Suppressor macrophage (primary cell): Measurements from ENCODE around the gene PRR5L.
A peak's percentile ranks its signal among the peaks of the same experiment; 100 is the strongest.

Source experiments
- DNase-seq, 4 experiments: peaks; one replicate each; pipeline ENCODE4 v3.0.0-alpha.2; 2020 to 2022

The PRR5L gene

DNA sequence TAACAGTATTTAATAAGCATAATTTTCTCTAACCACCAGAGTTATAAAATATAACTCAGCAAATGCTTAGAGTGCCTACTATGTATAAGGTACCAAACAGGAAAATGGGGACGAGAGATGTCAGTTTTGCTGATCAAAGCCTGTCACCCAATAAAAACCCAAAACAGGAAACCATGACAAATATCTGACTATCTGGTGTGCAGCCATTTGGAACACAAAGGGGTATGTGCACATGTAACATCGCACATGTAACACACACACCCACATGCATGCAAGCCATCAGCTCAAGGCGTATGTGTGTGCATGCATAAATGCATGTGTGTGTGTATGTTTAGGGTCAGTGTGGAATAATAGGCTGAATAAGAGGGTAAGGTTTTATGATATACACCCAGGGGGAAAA lies 64.2 kb downstream of the PRR5L start:
- no peak for DNase-seq

DNA sequence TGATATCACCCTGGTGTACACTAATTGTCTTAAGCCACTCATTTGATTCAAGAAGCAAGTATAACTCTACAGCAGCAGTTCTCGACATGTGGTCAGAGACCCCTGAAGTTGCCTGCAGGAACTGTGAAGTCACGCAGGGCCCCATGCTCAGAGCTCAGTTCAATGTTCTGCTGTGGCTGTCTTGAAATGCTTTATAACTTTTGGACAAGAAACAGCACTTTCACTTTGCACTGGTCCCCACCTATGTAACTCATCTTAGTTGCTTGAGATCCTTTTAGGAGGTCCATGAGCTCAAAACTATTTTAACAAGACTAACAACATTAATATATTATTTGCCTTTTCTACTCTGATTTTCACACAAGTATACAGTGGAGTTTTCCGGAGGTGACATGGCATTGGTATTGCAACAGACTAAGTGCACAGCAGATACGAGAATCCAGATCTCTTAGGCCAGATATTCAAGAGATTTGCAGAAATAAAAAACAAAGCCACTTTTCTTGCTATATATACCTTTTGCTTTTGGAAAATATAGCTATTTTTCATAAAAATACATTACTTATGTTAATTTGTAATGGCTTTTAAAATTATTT lies 64.8 kb downstream of the PRR5L start:
- DNase-seq = peak in 3 of 4 experiments; percentile 36 to 60 (median 43)

DNA sequence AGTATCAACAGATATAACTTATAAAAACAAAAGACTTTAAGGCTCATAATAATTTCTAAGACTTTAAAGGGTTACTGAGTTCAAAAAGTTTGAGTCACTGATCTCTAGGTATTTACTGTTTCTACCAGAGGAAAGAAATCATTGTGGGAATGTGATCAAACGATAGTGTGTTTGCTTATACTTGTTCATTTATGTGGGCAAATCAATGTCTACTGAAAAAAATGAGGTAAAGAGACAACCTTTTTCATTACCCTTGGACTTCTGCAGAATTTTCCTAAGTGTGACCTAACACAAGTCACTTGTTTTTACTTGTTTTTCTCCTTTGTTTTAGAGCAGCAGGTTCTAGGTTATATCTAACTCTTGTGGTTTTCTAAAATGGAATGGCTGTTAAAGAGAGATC lies 65.4 kb downstream of the PRR5L start:
- no peak for DNase-seq

DNA sequence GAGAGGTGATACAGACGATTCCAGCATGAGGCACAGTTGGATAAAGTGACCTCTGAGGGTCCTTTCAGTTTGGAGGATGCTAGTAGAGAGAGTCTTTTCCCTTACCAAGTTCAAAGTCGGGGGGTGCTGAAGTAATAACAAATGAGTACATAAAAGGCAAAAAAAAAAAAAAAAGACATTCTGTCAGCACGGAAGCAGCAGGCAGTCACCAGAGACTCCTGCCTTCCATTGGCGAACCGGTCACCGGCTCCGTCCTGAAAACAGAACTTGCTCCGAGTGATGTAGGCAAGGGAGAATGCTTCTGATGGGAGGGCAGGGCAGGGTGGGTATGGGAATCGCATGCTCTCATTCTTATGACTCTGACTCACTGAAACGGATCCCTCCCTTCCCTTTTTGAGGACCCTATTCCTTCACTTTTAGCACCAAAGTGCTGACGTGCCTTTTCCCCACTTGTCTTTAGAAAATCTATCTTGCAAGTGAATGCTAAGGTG lies 65.9 kb downstream of the PRR5L start:
- peak; percentile 88 to 95 (median 94) for DNase-seq

DNA sequence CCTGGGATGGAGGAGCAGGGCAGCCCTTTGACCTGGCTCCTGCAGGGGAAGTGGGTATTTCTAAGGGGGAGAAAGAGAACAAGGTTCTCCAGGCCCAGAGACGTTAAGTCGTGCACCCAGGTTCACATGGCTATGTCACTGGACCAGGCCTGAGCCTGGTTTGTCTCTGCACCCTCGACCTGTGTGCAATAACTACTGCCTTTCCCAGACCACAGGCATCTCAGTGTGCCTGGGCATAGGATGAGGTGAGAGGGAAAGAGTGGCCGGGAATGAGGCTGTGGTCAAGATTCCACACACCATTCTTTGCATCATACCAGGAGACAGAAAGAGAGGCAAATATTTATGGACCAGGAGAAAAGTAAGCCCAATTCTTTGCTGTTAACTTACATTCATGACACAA lies 66.8 kb downstream of the PRR5L start:
- peak in 3 of 4 experiments; percentile 30 to 57 (median 34) for DNase-seq

DNA sequence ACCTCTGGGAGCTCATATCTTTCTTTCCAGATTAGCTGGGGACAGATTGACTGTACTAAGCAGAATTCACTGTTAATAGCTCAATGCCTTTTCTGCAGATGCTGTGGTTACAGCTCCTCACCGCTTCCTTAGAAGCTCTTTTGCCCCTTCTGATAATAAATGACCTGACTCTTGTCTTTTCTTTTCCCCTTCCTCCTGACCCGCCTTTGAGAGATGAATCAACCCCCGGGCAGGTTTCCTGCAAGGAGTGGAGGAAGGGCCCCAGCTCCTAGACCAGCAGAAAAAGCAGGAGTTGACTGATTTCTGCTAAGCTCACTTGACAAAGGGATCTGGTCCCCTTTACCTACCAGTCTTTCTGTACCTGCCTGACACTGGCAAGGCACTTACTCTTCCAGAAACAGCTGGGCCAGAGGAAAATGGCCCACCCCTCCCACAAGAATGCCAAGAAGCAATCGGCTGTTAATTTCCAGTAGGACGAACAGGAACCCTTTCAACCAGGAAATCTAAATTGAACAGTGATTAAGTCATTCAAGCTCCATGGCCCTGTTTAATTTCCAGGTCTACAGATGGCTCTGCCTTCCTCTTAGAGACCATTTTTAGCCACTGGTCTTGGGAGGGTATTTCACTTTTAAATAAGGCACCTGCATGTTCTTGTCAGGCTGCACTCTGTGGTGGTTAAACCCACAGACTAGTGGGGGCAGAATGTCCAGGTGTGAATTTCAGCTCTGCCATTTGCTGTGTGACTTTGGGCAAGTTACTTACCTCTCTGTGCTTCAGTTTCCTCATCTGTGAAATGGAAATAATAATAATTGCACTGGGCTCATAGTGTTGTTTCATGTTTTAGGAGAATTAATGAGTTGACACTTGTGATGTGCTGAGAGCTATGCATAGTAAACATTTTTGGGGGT lies 67.5 kb downstream of the PRR5L start:
- peak in 3 of 4 experiments; percentile 36 to 41 (median 39) for DNase-seq

DNA sequence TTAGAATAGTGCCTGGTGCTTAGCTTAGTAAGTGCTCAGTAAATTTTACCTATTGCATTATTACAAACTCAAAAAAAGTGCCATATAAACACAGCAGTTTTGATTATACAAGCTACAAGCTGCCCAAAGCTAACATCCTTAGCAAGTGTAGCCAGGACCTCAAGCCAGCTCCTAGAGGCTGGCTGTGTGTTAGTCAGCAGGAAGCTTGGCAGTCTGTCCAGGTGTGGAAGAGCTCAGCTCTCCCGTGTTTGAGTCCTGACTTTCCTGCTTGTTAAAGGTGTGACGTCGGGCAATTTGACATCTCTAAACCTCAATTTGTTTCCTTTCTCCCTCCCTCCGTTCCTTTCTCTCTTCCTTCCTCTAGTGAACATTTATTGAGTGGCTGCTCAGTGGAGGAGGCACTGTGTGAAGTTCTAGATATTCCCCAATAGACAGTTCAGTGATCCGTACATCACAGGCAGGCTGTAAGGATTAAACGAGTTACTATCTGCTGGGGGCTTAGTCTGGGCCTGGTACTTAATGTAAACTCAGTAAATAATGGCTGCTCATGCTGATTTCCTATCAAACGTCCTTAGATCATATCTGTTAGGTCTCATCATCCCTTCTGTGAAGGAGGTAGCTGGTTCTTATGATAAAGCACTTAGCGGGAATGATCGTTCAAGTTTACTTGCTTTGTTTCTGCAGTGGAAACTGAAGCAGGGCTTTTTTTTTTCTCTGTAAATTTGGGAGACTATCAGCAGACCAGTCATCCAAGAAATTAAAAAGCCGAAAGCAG lies 68.7 kb downstream of the PRR5L start:
- DNase-seq = no peak

DNA sequence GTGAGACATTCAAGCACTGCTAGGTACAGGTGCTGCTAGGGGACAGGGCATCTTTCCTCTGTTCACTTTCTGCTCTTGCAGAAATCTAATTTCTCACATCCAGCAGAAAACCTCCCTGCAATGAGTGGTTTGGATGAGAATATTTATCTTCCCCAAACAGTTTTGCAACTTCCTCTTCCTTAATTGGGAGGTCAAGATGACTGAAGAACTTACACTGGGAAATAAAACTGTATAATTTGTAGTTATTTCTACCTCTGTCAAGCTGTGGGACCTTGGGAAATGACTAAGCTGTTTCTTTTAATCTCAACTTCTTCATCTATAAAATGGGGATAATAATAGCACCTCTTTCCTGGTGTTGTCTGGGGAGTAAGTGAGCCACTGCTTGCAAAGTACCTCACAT lies 69.8 kb downstream of the PRR5L start:
- peak; percentile 51 to 91 (median 78) for DNase-seq

DNA sequence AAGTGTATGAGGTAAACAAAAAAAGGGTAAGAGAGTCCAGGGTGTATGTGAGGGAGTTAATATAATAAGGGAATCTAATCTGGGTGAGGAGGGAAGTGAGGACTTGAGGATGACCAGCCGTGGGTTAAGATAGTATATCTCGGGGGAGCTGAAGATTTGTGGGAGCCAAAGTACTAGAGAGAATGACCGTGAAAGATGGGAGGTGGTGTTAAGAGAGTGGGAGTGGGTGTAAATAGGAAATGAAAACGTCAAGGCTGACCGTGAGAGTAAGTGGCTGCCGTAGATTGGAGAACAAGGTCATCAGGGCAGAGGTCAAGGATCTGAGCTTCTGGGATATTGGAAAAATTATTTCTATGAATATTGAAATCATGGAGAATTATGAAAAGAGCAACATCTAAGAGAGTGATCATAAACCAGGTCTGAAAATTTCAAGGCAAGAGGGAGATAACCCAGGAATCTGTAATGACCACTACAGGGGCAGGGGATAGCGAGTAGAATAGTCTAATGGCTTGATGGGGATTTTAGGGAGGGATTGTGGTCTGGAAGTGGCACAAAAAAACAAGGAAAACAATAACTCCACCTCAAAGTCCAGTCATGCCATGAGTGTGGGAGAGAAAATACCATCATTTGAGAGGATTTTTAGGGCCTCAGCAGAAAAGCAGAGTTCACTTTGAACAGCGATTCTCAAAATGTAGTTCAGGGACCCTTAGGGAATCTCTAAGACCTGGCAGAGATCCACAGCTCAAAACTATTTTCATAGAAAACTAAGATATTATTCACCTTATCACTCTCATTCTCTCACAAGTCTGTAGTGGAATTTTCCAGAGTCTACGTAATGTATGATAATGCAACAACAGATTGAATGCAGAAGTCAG lies 72.0 kb downstream of the PRR5L start:
- peak in 3 of 4 experiments; percentile 45 to 69 (median 52) for DNase-seq

DNA sequence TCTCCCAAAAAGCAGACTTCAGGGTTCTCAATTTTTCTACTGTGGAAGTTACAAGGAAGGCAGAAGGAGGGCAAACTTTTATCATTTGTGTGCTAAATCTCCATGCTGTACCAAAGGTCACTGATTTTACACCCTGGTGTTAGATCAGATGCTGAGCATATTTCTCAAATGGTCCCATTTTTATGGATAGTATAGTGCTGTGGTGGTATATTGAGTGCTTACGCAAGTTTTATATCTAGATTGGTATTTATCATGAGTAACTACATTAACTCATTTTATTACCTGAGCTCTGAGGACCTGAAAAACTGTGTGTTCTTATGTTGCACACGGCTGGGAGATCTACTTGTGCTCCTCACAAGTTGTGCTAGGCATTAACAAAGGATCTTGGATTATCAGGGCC lies 75.1 kb downstream of the PRR5L start:
- no peak for DNase-seq

DNA sequence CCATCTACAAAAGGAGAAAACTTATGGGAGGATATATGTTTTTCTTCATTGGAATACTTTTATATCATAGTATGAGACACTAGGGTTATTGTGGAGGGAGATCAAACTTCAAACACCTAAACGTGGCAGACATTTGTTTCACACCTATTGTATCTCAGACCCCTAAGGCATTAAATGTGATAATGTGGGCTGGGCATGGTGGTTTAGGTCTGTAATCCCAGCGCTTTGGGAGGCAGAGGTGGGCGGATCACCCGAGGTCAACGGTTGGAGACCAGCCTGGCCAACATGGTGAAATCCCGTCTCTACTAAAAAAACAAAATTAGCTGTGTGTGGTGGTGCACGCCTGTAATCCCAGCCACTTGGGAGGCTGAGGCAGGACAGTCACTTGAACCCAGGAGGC lies 75.5 kb downstream of the PRR5L start:
- no peak for DNase-seq

DNA sequence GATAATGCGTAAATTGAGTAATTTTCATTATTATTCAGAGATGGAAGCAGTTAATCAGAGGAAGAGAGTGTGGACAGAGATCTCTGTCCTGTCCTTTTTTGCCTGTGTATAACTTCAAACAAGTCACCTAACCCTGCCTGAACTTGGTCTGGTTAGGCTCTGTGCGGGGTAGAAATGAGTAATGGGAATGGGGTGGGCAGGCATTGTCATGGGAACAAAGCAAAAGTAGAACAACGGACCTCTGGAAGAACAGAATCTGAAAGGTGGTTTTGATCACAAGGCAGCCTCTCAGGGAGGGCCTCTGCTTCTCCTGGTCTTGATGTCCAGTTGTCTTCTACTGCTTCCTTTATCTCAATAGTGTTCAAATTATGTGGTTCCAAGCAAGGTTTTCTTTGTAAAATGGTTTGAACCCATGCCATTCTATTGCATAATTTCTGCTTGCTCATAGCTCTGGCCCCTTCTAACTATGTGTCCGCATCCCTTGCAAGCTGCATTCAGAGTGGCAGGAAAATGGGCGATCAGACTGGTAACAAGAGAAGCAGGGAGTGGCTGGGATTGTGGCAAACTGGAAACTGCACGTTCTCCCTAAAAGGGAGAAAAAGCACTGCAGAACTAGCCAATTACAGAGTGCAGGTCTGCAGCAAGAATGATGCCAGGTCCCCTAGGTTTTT lies 76.1 kb downstream of the PRR5L start:
- peak in 2 of 4 experiments; percentile 13 to 44 for DNase-seq

DNA sequence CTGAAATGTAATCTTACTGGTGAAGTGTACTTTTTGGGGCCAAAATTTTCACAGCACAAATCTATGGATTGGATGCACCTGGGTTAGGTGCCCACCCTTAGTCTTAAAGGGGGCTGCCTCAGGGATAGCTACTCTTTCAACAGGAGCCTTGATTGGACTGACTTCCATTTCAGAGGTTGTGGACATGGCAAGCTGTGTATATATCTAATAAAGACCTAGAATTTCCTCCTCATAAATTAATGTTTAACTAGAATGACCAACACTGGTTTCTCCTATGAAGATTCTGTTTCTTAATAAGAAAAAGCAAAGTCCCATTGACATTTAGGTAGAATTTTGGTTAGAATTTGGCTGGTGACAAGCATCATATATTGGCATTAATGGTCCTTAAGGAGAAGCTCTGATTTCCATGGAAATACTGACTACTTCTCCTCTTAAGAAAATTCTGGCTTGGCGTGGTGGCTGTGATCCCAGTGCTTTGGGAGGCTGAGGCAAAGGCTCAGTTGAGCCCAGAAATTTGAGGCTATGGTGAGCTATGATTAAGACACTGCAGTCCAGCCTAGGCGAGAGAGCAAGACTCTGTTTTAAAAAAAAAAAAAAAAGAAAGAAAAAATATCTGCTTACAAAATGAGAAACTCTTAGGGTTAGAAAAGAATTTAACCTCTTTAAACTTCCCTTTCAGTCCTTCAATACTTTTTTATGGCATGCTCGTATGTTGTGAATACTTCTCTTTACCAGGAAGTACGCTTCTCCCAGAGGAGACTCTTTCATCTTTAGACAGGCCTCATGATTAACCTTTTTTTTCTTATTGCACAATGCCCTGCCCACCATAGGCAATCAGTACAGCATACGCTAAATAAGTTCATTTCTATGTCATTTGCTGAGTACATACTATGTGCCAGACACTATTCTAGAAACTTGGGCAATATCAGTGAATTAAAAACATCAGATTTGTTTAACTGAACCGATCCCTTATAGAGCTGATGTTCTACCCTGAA lies 77.2 kb downstream of the PRR5L start:
- DNase-seq = peak in 3 of 4 experiments; percentile 57 to 85 (median 71)

DNA sequence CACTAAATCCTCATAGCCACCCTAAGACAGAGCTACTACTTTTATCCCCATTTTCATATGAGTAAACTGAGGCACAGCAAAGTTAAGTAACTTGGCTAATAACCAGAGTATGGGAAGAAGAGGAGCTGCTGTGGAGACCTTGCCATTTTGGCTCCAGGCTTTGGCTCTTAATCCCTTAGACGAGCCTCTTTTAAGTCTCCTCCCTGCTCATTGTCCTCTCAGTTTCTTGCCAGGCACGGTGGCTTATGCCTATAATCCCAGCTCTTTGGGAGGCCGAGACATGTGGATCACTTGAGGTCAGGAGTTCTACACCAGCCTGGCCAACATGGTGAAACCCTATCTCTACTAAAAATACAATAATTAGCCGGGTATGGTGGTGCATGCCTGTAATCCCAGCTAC lies 78.6 kb downstream of the PRR5L start:
- DNase-seq = no peak

DNA sequence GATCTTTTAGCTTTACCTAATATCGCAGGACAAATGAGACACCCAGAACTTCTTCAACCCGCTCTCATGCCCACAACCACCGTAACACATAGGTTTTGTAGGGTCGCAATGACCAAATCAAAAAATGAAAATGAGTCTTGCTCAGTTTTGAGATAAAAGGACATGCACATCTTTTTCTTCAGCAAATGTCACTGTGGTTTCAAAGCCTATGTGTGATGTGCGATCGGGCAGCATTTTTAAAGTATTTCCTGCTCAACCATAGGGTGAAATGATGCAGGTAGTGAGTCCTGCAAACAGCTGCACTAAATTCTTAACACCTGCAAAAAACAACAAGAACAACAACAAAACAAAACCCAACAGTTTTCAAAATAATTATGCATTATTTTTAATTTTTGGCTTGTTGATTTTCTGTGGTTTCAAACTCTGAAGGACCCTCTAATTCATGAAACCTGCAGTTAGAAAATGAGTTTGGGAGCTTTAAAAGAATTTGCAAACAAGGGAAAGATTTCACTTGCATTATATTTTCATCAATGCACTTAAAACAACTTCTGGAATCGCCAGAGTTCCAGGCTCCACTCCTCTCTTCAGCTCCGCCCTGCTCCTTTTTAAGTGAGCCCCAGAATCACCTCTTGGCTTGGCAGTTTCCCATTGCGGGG lies 79.4 kb downstream of the PRR5L start:
- DNase-seq = no peak

DNA sequence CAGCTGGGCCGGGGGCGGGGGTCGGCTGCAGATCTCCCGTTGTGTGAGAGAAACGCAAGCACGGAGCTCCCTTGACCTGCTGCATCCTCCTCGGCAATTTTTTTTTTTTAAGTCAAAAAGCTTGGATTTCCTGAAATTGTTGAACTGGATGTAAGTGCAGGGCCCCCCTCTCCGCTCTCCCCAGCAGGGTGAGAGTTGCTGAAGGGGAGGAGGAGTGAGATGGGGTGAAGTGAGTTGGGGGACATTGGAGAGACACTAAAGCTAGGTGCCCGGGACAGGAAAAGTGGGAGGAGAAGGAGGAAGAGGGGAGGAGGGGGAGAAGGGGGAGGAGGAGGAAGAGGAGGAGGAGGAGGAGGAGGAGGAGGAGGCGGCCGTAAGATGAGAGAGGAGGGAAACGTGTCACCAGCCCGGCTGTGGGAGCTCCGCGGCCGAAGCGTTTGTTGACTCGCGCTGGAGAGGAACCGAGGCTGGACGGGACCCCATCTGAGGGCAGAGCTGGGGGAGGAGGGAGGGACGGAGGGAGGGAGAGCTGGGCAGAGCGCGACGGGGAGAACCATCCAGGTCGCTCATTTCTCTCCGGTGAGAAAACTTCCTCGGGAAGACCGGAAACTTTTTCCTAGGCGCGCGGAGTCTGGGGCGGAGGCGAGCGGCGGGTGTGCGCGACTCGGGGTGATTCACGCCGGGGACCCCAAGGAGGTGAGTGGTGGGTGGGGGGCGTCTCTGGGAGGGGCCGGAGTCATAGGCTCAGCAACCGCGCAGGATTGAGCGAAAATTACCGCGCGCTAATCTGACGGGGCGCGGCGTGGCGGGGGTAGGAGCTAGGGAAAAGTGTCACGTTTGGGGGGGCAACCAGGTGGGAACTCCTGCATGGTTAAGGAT lies 80.2 kb downstream of the PRR5L start:
- peak in 3 of 4 experiments; percentile 52 to 71 (median 61) for DNase-seq

DNA sequence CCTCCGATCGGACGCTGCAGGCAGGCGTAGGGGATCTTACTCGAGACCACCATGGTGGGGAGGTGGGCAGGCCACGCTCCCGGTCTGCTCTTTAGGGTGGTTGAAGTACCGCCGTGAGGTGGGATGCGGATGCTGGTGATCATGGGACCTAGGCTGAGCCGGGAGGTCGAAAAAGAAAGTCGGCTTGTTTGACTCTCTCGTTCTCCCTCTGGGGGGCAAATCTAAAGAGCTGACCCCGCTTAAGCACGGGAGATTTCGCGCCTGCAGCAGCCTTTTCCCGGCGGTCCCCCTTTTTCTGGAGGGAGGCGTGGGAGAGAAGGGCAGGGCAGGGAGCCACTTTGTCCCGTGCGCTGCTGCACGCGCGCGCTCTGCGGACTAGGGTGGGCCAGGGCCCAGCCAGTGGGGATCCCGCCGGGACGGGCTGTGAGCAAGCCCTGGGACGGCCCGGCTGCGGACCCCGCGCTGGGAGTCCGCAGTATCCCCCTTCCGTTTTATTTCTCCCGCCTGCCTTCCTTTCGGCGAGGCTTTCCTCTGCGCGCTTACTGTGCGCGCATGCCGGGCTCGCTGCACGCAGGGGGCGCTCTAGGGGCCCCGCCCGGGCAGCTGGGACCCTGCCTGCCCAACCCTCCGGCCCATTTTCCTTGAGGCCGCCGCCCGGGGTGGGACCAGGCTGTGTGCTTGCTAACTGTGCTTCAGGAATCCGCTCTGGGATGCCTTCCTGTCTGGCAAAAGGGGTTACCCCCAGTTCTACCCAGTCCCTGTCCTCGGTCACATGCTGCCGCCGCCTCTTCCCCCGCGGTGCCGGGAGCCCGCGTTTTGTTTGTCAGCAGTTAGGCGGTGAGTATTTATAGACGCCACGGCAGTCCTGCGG lies 81.0 kb downstream of the PRR5L start:
- peak; percentile 77 to 90 (median 86) for DNase-seq
